CD14-positive monocyte (primary cell): ENCODE data around the gene RPRM. TPM values are rescaled to one million over a fixed set of nuclear protein-coding genes. Genes with fewer than 3 reads are reported as not detected.

Experiments used
- DNase-seq, 3 donors: peaks; one replicate each; pipeline ENCODE4 v3.0.0-alpha.2; 2011 to 2022
- H2AFZ ChIP-seq: 2 replicates; pipeline ENCODE4 v1.6.0; 2012; ENCODE audit warnings: mild to moderate bottlenecking, low read depth, low read length, inconsistent platforms; ENCODE audit not compliant: insufficient read depth, poor library complexity, severe bottlenecking
- H3K27ac ChIP-seq, 2 donors: 1 replicate in 1 of 2; 2 replicates in 1 of 2; pipeline ENCODE4 v1.5.1; 2012 to 2013; ENCODE audit warnings: low read length in 2 of 2, control low read depth in 1 of 2, inconsistent platforms in 1 of 2, low read depth in 1 of 2, mild to moderate bottlenecking in 1 of 2
- H3K27me3 ChIP-seq, 2 donors: one replicate each; pipeline versions ENCODE4 v1.6.0 to v1.6.1; 2011 to 2013; ENCODE audit warnings: low read length in 2 of 2; ENCODE audit not compliant: control insufficient read depth in 2 of 2, insufficient read depth in 2 of 2
- H3K36me3 ChIP-seq, 2 donors: replicated peaks in 1 of 2; 1 replicate in 1 of 2; 2 replicates in 1 of 2; pipeline versions ENCODE4 v1.5.1 to v1.6.1; 2012 to 2013; ENCODE audit warnings: low read length in 2 of 2, control low read depth in 1 of 2, inconsistent platforms in 1 of 2, mild to moderate bottlenecking in 1 of 2; ENCODE audit not compliant: insufficient read depth in 2 of 2, control insufficient read depth in 1 of 2
- H3K4me1 ChIP-seq, 2 donors: 1 replicate in 1 of 2; 2 replicates in 1 of 2; pipeline versions ENCODE4 v1.5.1 to v1.6.1; 2012 to 2013; ENCODE audit warnings: low read length in 2 of 2, control low read depth in 1 of 2, inconsistent platforms in 1 of 2, mild to moderate bottlenecking in 1 of 2, moderate library complexity in 1 of 2; ENCODE audit not compliant: insufficient read depth in 2 of 2, control insufficient read depth in 1 of 2
- H3K4me2 ChIP-seq: replicated peaks from 2 replicates; pipeline ENCODE3; 2012; ENCODE audit warnings: low read length, moderate library complexity, mild to moderate bottlenecking; ENCODE audit not compliant: poor library complexity, severe bottlenecking; ENCODE audit errors: extremely low read depth
- H3K4me3 ChIP-seq, 3 experiments: fragments of 200-600 bp in 1 of 3; sonication (generic) in 1 of 3; replicated peaks in 1 of 3; 1 replicate in 2 of 3; 2 replicates in 1 of 3; pipeline ENCODE4 v1.5.1; 2011 to 2013; ENCODE audit warnings: low read length in 3 of 3, mild to moderate bottlenecking in 3 of 3, control low read depth in 2 of 3, low read depth in 2 of 3, inconsistent platforms in 1 of 3, moderate library complexity in 1 of 3
- H3K79me2 ChIP-seq: 2 replicates; pipeline ENCODE4 v1.6.0; 2012; ENCODE audit warnings: mild to moderate bottlenecking, control low read depth, inconsistent platforms, low read length, moderate library complexity; ENCODE audit not compliant: insufficient read depth
- H3K9ac ChIP-seq: 2 replicates; pipeline ENCODE4 v1.6.0; 2017; ENCODE audit warnings: low read length, mild to moderate bottlenecking; ENCODE audit not compliant: insufficient read depth, poor library complexity, severe bottlenecking
- H3K9me3 ChIP-seq, 2 donors: replicated peaks in 1 of 2; 1 replicate in 1 of 2; 2 replicates in 1 of 2; pipeline versions ENCODE4 v1.5.1 to v1.6.1; 2012 to 2013; ENCODE audit warnings: low read length in 2 of 2, control low read depth in 1 of 2; ENCODE audit not compliant: control insufficient read depth in 1 of 2, insufficient read depth in 1 of 2
- H4K20me1 ChIP-seq: 2 replicates; pipeline ENCODE4 v1.6.0; 2012; ENCODE audit warnings: mild to moderate bottlenecking, low read length, control low read depth, moderate library complexity; ENCODE audit not compliant: insufficient read depth
- H3K27ac Mint-ChIP-seq, 7 donors: one replicate each; pipeline ENCODE4 v1.8.0; 2020; ENCODE audit warnings: mild to moderate bottlenecking in 7 of 7, mixed read lengths in 7 of 7, moderate library complexity in 6 of 7, inconsistent platforms in 2 of 7
- H3K27me3 Mint-ChIP-seq, 3 donors: one replicate each; pipeline ENCODE4 v1.8.0; 2021 to 2022; ENCODE audit warnings: low read depth in 3 of 3, mild to moderate bottlenecking in 3 of 3, mixed read lengths in 3 of 3, moderate library complexity in 3 of 3, inconsistent platforms in 1 of 3
- H3K36me3 Mint-ChIP-seq, 2 donors: one replicate each; pipeline ENCODE4 v1.8.0; 2020; ENCODE audit warnings: mixed read lengths in 2 of 2, inconsistent platforms in 1 of 2, mild to moderate bottlenecking in 1 of 2
- H3K4me1 Mint-ChIP-seq: one replicate; pipeline ENCODE4 v1.8.0; 2020; ENCODE audit warnings: mild to moderate bottlenecking, mixed read lengths
- H3K4me3 Mint-ChIP-seq, 2 donors: one replicate each; pipeline ENCODE4 v1.8.0; 2020; ENCODE audit warnings: mild to moderate bottlenecking in 2 of 2, mixed read lengths in 2 of 2, moderate library complexity in 1 of 2
- H3K9me3 Mint-ChIP-seq, 7 donors: one replicate each; pipeline ENCODE4 v1.8.0; 2020 to 2022; ENCODE audit warnings: mixed read lengths in 7 of 7, mild to moderate bottlenecking in 6 of 7, moderate library complexity in 6 of 7, inconsistent platforms in 2 of 7
- CTCF ChIP-seq: fragments of 200-600 bp; IDR thresholded peaks from one replicate; pipeline ENCODE4 v1.8.0; 2022; ENCODE audit warnings: antibody characterized with exemption, mild to moderate bottlenecking
- WGBS: methylation state at CpG from one replicate; pipeline ENCODE4 v1.1.5; 2013; ENCODE audit warnings: missing lambda C conversion rate; ENCODE audit not compliant: insufficient coverage; 5-methylcytosine and 5-hydroxymethylcytosine counted together
- intact Hi-C, 2 donors: fragments of 100-400 bp; cut with micrococcal nuclease; formaldehyde crosslinking; loops; one replicate each; pipeline versions ENCODE4 v1.15.0 to v1.15.1; 2023
- polyA plus RNA-seq, 3 donors: library from polyadenylated mRNA; depleted of rRNA in 1 of 3; unstranded in 2 of 3; stranded (reverse) in 1 of 3; fragments of 300-500 nt in 2 of 3; fragments of >200 nt in 1 of 3; fragmentation: Illumina TruSeq in 2 of 3; gene quantifications; 1 replicate in 2 of 3; 2 replicates in 1 of 3; pipeline ENCODE4 v1.2.3, GENCODE V29; 2012 to 2021

Gene RPRM
- polyA plus RNA-seq, 3 donors: not detected

GRCh38 chr2:153476491-153476815 is 2.1 kb downstream of the RPRM start:
- Histone ChIP-seq H3K4me1 (peaks cover 9 to 15% of the 10 kb centered on the region in 2 donors), H3K79me2 (no peaks in the 10 kb centered on the region), H3K27me3 (peaks cover 44 to 61% of the 10 kb centered on the region in 2 donors), H3K27ac (no peak overlapping the region), H4K20me1 (no peaks in the 10 kb centered on the region), H2AFZ (peak overlapping the region; percentile 12), H3K36me3 (no peaks in the 10 kb centered on the region), H3K9ac (no peak overlapping the region), H3K4me3 (no peak overlapping the region), H3K9me3 (peaks cover 0 to 18% of the 10 kb centered on the region in 2 donors), H3K4me2 (no peak overlapping the region)
- peak overlapping the region in 1 of 2 donors; percentile 90 for H3K4me3 Mint-ChIP-seq
- peaks cover 19% of the 10 kb centered on the region for H3K4me1 Mint-ChIP-seq
- intact Hi-C loops: no loop called here
- H3K27ac Mint-ChIP-seq: peak overlapping the region in 1 of 7 donors; percentile 16
- DNase-seq: no peak
- TF ChIP-seq CTCF: no peak
- H3K9me3 Mint-ChIP-seq: peaks cover 0 to 19% (median 14%) of the 10 kb centered on the region in 7 donors
- WGBS: 0% methylated on average over 1 of the region's 7 CpGs
- peaks cover 51 to 56% (median 54%) of the 10 kb centered on the region in 3 donors for H3K27me3 Mint-ChIP-seq
- H3K36me3 Mint-ChIP-seq: peaks cover 3 to 4% of the 10 kb centered on the region in 2 donors

GRCh38 chr2:153474876-153475435 is 3.6 kb downstream of the RPRM start:
- no peak overlapping the region for H3K4me2 ChIP-seq
- peaks cover 48 to 54% (median 52%) of the 10 kb centered on the region in 3 donors for H3K27me3 Mint-ChIP-seq
- no peak overlapping the region for H3K27ac ChIP-seq
- H3K79me2 ChIP-seq: no peaks in the 10 kb centered on the region
- no peak overlapping the region for H3K9ac ChIP-seq
- H3K4me1 Mint-ChIP-seq: peaks cover 19% of the 10 kb centered on the region
- peaks cover 0 to 18% of the 10 kb centered on the region in 2 donors for H3K9me3 ChIP-seq
- H3K36me3 ChIP-seq: no peaks in the 10 kb centered on the region
- H3K27ac Mint-ChIP-seq: no peak overlapping the region
- no peak for TF ChIP-seq CTCF
- DNase-seq: no peak
- peak overlapping the region in 1 of 2 donors; percentile 49 for H3K4me3 Mint-ChIP-seq
- WGBS: no CpG with 5 or more reads among the region's 2 CpGs
- H3K36me3 Mint-ChIP-seq: peaks cover 3 to 4% of the 10 kb centered on the region in 2 donors
- peaks cover 0 to 19% (median 14%) of the 10 kb centered on the region in 7 donors for H3K9me3 Mint-ChIP-seq
- H3K4me3 ChIP-seq: no peak overlapping the region
- no peak overlapping the region for H2AFZ ChIP-seq
- intact Hi-C loops: no loop called here
- H3K27me3 ChIP-seq: peaks cover 44 to 55% of the 10 kb centered on the region in 2 donors
- H3K4me1 ChIP-seq: peaks cover 9 to 15% of the 10 kb centered on the region in 2 donors
- no peaks in the 10 kb centered on the region for H4K20me1 ChIP-seq
